ENCODE results near the gene PIGU.

GRCh38 chr20:34525709-34526416 lies 151.0 kb downstream of the PIGU start:
- TF ChIP-seq EZH2 (IDR thresholded peaks at IDR 0.05; ENCODE audit: borderline replicate concordance, insufficient read depth, low read length, poor library complexity, severe bottlenecking) (no peak), EP300 (conservative IDR thresholded peaks at IDR 0.05; ENCODE audit: poor library complexity, severe bottlenecking) (no peak), MXI1 (conservative IDR thresholded peaks at IDR 0.05; ENCODE audit: poor library complexity, severe bottlenecking) (no peak)
- TF ChIP-seq, protein P1, sequence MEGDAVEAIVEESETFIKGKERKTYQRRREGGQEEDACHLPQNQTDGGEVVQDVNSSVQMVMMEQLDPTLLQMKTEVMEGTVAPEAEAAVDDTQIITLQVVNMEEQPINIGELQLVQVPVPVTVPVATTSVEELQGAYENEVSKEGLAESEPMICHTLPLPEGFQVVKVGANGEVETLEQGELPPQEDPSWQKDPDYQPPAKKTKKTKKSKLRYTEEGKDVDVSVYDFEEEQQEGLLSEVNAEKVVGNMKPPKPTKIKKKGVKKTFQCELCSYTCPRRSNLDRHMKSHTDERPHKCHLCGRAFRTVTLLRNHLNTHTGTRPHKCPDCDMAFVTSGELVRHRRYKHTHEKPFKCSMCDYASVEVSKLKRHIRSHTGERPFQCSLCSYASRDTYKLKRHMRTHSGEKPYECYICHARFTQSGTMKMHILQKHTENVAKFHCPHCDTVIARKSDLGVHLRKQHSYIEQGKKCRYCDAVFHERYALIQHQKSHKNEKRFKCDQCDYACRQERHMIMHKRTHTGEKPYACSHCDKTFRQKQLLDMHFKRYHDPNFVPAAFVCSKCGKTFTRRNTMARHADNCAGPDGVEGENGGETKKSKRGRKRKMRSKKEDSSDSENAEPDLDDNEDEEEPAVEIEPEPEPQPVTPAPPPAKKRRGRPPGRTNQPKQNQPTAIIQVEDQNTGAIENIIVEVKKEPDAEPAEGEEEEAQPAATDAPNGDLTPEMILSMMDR (IDR thresholded peaks at IDR 0.05; ENCODE audit: poor library complexity, severe bottlenecking): no peak
